HuH-7.5 (cell line): ENCODE results near the gene SPOP.
"Not testable (repeated sequence)": the region's sequence is repeated elsewhere in the genome, so short reads cannot be mapped to it uniquely, and the experiment has no call there.

ENCODE experiments used
- DNase-seq: peaks from one replicate; pipeline ENCODE4 v3.0.0; 2011; ENCODE audit warnings: low spot score

SPOP gene

GRCh38 chr17:49677933-49678847 lies at the start of gene SPOP:
TSS of gene SPOP (minus strand) at chr17:49678097. CDS start at chr17:49622810, 55,287 bp downstream.
- DNase-seq = peak; percentile 91

- DNase-seq = no peak
These were observed 49.5 kb upstream of the SPOP start for GRCh38 chr17:49727380-49727779.

- no peak for DNase-seq
These were observed 47.7 kb upstream of the SPOP start for GRCh38 chr17:49725452-49726130.

- DNase-seq = not testable (repeated sequence)
These were observed 46.7 kb upstream of the SPOP start for GRCh38 chr17:49724552-49724951.

- DNase-seq = no peak
These were observed 45.5 kb upstream of the SPOP start for GRCh38 chr17:49723423-49723822.

DNA sequence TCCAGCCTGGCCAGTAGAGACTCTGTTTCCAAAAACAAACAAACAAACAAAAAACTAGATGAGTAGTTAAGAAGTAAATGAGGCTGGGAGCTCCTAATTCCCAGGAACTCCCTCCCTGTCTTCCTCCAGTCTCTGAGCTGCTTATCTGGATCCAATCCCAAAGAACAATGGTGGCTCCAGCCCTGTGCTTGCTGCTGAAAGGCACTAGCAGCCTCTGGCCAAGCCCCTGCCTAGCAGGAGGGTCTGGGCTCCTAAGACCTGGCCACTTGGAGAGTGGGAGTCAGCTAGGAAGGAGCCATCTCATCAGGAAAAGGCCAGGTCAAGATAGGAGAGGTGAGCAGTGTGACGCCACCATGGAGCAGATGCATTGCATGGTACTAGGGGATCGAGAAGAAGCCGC lies 44.2 kb upstream of the SPOP start:
- no peak for DNase-seq

- no peak for DNase-seq
These were observed 39.5 kb upstream of the SPOP start for GRCh38 chr17:49717371-49717861.

GRCh38 chr17:49716668-49717364 lies 38.9 kb upstream of the SPOP start:
- no peak for DNase-seq

DNA sequence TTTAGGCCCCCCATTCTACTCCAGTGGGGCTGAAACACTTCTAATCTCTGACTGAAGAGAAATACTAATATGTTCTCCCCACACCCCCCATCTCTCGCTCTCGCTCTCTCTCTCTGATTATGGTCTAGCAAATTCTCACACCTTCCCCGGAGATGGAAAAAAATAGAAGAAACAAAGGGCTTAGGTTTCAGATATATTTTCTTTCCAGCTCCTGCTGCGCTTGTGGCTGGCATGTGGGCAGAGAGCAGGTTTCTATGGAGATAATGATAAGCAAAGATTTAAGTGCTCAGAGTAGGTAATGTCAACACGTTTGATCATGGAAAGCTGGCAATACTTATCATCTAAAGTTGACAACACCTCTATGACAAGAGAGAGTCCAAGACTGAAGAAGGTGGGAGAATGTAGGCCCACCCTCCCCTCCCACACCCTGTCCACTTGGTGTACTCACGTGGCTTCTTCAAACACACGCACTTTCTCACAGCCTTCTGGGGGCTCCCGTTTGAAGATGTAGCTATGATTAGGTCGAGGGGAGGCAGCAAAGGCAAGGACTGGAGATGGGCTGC lies 37.9 kb upstream of the SPOP start:
- DNase-seq = no peak

GRCh38 chr17:49715216-49715615 lies 37.3 kb upstream of the SPOP start:
- no peak for DNase-seq

DNA sequence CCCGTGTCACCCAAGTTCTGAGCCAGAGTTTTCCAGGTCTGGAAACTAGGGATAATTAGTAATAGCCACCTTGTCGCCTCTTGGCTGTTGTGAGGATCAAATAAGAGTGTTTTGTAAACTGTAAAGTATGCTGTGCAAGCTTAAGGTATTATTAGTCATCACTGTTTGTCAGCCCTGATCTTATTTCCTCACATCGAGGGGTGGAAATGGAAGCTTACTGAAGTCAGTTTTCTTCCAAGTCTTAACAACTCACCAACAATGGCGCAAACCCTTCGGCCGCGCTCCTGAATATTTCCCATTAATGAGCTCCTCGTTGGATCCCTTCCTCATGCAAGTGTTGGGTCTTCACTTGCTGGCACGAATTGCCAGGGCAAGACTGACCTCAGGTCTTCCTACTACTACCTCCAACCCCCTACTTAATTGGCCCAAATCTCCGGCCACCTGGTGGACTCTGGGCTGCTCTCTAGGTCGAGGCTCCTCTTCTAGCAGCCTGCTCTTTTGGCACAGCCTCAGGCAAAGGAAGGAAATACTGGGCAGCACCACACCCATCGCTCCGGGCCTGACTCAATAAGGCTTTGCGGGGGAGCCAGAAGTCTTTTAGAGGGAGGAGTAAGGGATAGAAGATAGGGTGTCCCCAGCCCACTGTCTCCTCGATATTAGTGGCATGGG lies 30.8 kb upstream of the SPOP start:
- no peak for DNase-seq

GRCh38 chr17:49707608-49708514 lies 30.0 kb upstream of the SPOP start, which contains the start of gene SLC35B1:
TSS of gene SLC35B1 (minus strand) at chr17:49707964. CDS start at chr17:49707833, 131 bp downstream.
- DNase-seq = peak; percentile 96

- DNase-seq = no peak
These were observed 29.3 kb upstream of the SPOP start for GRCh38 chr17:49707246-49707607.

- DNase-seq = no peak
These were observed 27.4 kb upstream of the SPOP start for GRCh38 chr17:49705254-49705653.

DNA sequence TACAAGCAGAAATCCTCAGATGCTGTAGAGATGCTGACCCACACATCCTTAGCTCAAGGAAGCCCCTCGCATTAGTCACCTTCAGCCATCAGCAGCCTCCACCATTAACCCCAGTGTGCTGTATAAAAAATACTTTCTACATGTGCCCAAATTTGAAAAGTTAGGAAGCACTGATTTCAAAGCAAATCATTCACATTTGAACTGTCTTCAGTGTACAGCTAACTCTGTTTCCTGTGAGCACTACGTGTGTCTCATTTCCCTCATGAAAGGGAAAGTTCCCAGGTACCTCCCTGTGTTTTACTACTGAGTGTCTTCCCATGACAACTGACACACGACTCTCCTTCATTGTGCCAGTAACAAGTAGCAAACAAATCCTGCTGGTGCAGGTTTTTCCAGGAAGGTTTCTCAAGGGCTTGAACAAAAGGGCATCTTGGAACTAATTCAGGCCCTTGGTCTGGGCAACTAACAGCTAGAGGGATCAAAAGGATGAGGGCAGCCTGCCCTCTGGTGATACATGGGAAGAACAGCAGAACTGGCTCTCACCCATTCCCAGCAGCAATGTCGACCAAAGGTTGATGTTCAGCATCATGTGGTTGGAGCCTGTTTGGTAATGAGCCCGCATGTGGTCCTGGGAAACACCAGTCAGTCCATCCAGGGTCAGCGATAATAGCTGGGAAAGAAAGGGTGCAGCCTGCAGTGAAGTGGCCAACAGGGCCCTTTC lies 25.8 kb upstream of the SPOP start:
- DNase-seq = peak; percentile 49

GRCh38 chr17:49700960-49701359 lies 23.1 kb upstream of the SPOP start:
- no peak for DNase-seq

GRCh38 chr17:49699966-49700575 lies 22.2 kb upstream of the SPOP start:
- no peak for DNase-seq

DNA sequence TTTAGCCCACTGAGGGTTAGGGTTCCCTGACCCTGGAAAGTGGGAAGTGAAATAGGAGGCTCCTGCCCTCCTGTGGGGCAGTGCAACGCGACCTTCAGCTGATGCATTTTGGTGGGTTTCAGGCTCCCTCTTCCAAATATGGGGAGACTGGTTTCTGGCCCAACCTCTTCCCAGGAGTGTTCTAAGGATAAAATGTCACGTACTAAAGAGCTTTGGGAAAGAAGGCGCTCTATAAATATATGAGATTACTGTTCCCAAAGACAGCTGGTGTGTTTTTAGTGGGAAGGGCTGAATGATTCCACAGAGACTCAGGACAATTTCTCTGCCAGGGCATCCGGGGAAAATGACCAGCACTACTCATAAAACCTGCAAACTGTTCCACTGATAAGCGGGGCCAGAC lies 20.1 kb upstream of the SPOP start:
- DNase-seq = no peak

- no peak for DNase-seq
These were observed 18.4 kb upstream of the SPOP start for GRCh38 chr17:49696233-49696761.
